Measurements from ENCODE around the gene CLDN9.

CLDN9 gene

GRCh38 chr16:2999929-3000328 lies 12.8 kb upstream of the CLDN9 start:
- no peaks in the 10 kb centered on the region for H3K36me3 ChIP-seq (ENCODE audit: control insufficient read depth in 2 of 2, insufficient read depth in 2 of 2, low read length in 2 of 2)
- H3K4me1 ChIP-seq (ENCODE audit: control insufficient read depth, insufficient read depth, low read length): peaks cover 7% of the 10 kb centered on the region
- H3K4me3 ChIP-seq (ENCODE audit: low read length in 2 of 2): no peak overlapping the region
- H3K27me3 ChIP-seq (ENCODE audit: control insufficient read depth in 1 of 2, insufficient read depth in 2 of 2, low read length in 2 of 2): peaks cover 2 to 7% of the 10 kb centered on the region in 2 donors
- H3K9me3 ChIP-seq (ENCODE audit: control insufficient read depth in 2 of 2, low read length in 2 of 2): no peaks in the 10 kb centered on the region
- no peak overlapping the region for H3K27ac ChIP-seq (ENCODE audit: low read length)
- no peak overlapping the region for H3K9ac ChIP-seq (ENCODE audit: low read length in 2 of 2)

- peaks cover 7% of the 10 kb centered on the region for H3K4me1 ChIP-seq (ENCODE audit: control insufficient read depth, insufficient read depth, low read length)
- no peaks in the 10 kb centered on the region for H3K36me3 ChIP-seq (ENCODE audit: control insufficient read depth in 2 of 2, insufficient read depth in 2 of 2, low read length in 2 of 2)
- no peak overlapping the region for H3K4me3 ChIP-seq (ENCODE audit: low read length in 2 of 2)
- no peak overlapping the region for H3K27ac ChIP-seq (ENCODE audit: low read length)
- no peak overlapping the region for H3K9ac ChIP-seq (ENCODE audit: low read length in 2 of 2)
- H3K27me3 ChIP-seq (ENCODE audit: control insufficient read depth in 1 of 2, insufficient read depth in 2 of 2, low read length in 2 of 2): peaks cover 4 to 8% of the 10 kb centered on the region in 2 donors
- H3K9me3 ChIP-seq (ENCODE audit: control insufficient read depth in 2 of 2, low read length in 2 of 2): no peaks in the 10 kb centered on the region
Measured at GRCh38 chr16:3000540-3000939, 12.2 kb upstream of the CLDN9 start.

- Histone ChIP-seq H3K9me3 (ENCODE audit: control insufficient read depth in 2 of 2, low read length in 2 of 2) (no peaks in the 10 kb centered on the region), H3K4me3 (ENCODE audit: low read length in 2 of 2) (no peak overlapping the region), H3K27me3 (ENCODE audit: control insufficient read depth in 1 of 2, insufficient read depth in 2 of 2, low read length in 2 of 2) (peaks cover 10 to 11% of the 10 kb centered on the region in 2 donors), H3K4me1 (ENCODE audit: control insufficient read depth, insufficient read depth, low read length) (peaks cover 7% of the 10 kb centered on the region), H3K36me3 (ENCODE audit: control insufficient read depth in 2 of 2, insufficient read depth in 2 of 2, low read length in 2 of 2) (no peaks in the 10 kb centered on the region), H3K27ac (ENCODE audit: low read length) (no peak overlapping the region), H3K9ac (ENCODE audit: low read length in 2 of 2) (no peak overlapping the region)
Measured at GRCh38 chr16:3001316-3001715, 11.4 kb upstream of the CLDN9 start.

- Histone ChIP-seq H3K4me3 (ENCODE audit: low read length in 2 of 2) (peak overlapping the region in 1 of 2 donors; percentile 44), H3K27ac (ENCODE audit: low read length) (no peak overlapping the region), H3K27me3 (ENCODE audit: control insufficient read depth in 1 of 2, insufficient read depth in 2 of 2, low read length in 2 of 2) (peaks cover 29 to 32% of the 10 kb centered on the region in 2 donors), H3K9me3 (ENCODE audit: control insufficient read depth in 2 of 2, low read length in 2 of 2) (no peaks in the 10 kb centered on the region), H3K4me1 (ENCODE audit: control insufficient read depth, insufficient read depth, low read length) (peaks cover 10% of the 10 kb centered on the region), H3K36me3 (ENCODE audit: control insufficient read depth in 2 of 2, insufficient read depth in 2 of 2, low read length in 2 of 2) (no peaks in the 10 kb centered on the region), H3K9ac (ENCODE audit: low read length in 2 of 2) (no peak overlapping the region)
Measured at GRCh38 chr16:3003582-3004270, 9.0 kb upstream of the CLDN9 start.

- Histone ChIP-seq H3K36me3 (ENCODE audit: control insufficient read depth in 2 of 2, insufficient read depth in 2 of 2, low read length in 2 of 2) (no peaks in the 10 kb centered on the region), H3K4me1 (ENCODE audit: control insufficient read depth, insufficient read depth, low read length) (peaks cover 10% of the 10 kb centered on the region), H3K9ac (ENCODE audit: low read length in 2 of 2) (no peak overlapping the region), H3K4me3 (ENCODE audit: low read length in 2 of 2) (no peak overlapping the region), H3K27ac (ENCODE audit: low read length) (no peak overlapping the region), H3K9me3 (ENCODE audit: control insufficient read depth in 2 of 2, low read length in 2 of 2) (no peaks in the 10 kb centered on the region), H3K27me3 (ENCODE audit: control insufficient read depth in 1 of 2, insufficient read depth in 2 of 2, low read length in 2 of 2) (peaks cover 34% of the 10 kb centered on the region in 2 donors)
Measured at GRCh38 chr16:3004319-3004718, 8.4 kb upstream of the CLDN9 start.

- Histone ChIP-seq H3K27ac (ENCODE audit: low read length) (no peak overlapping the region), H3K9me3 (ENCODE audit: control insufficient read depth in 2 of 2, low read length in 2 of 2) (no peaks in the 10 kb centered on the region), H3K27me3 (ENCODE audit: control insufficient read depth in 1 of 2, insufficient read depth in 2 of 2, low read length in 2 of 2) (peaks cover 36 to 39% of the 10 kb centered on the region in 2 donors), H3K4me1 (ENCODE audit: control insufficient read depth, insufficient read depth, low read length) (peaks cover 10% of the 10 kb centered on the region), H3K36me3 (ENCODE audit: control insufficient read depth in 2 of 2, insufficient read depth in 2 of 2, low read length in 2 of 2) (no peaks in the 10 kb centered on the region), H3K4me3 (ENCODE audit: low read length in 2 of 2) (peak overlapping the region in 1 of 2 donors; percentile 40), H3K9ac (ENCODE audit: low read length in 2 of 2) (no peak overlapping the region)
Measured at GRCh38 chr16:3004781-3005284, 7.9 kb upstream of the CLDN9 start.

GRCh38 chr16:3007059-3007956 lies 5.4 kb upstream of the CLDN9 start:
- Histone ChIP-seq H3K27me3 (ENCODE audit: control insufficient read depth in 1 of 2, insufficient read depth in 2 of 2, low read length in 2 of 2) (peaks cover 44 to 54% of the 10 kb centered on the region in 2 donors), H3K4me3 (ENCODE audit: low read length in 2 of 2) (no peak overlapping the region), H3K9ac (ENCODE audit: low read length in 2 of 2) (no peak overlapping the region), H3K27ac (ENCODE audit: low read length) (no peak overlapping the region), H3K36me3 (ENCODE audit: control insufficient read depth in 2 of 2, insufficient read depth in 2 of 2, low read length in 2 of 2) (no peaks in the 10 kb centered on the region), H3K9me3 (ENCODE audit: control insufficient read depth in 2 of 2, low read length in 2 of 2) (no peaks in the 10 kb centered on the region), H3K4me1 (ENCODE audit: control insufficient read depth, insufficient read depth, low read length) (peaks cover 10% of the 10 kb centered on the region)

GRCh38 chr16:3007957-3008689 lies 4.6 kb upstream of the CLDN9 start:
- Histone ChIP-seq H3K4me1 (ENCODE audit: control insufficient read depth, insufficient read depth, low read length) (peaks cover 10% of the 10 kb centered on the region), H3K36me3 (ENCODE audit: control insufficient read depth in 2 of 2, insufficient read depth in 2 of 2, low read length in 2 of 2) (no peaks in the 10 kb centered on the region), H3K9ac (ENCODE audit: low read length in 2 of 2) (no peak overlapping the region), H3K27me3 (ENCODE audit: control insufficient read depth in 1 of 2, insufficient read depth in 2 of 2, low read length in 2 of 2) (peaks cover 50 to 60% of the 10 kb centered on the region in 2 donors), H3K9me3 (ENCODE audit: control insufficient read depth in 2 of 2, low read length in 2 of 2) (no peaks in the 10 kb centered on the region), H3K27ac (ENCODE audit: low read length) (no peak overlapping the region), H3K4me3 (ENCODE audit: low read length in 2 of 2) (no peak overlapping the region)

- no peak overlapping the region for H3K27ac ChIP-seq (ENCODE audit: low read length)
- H3K36me3 ChIP-seq (ENCODE audit: control insufficient read depth in 2 of 2, insufficient read depth in 2 of 2, low read length in 2 of 2): no peaks in the 10 kb centered on the region
- H3K4me3 ChIP-seq (ENCODE audit: low read length in 2 of 2): no peak overlapping the region
- H3K4me1 ChIP-seq (ENCODE audit: control insufficient read depth, insufficient read depth, low read length): peaks cover 8% of the 10 kb centered on the region
- no peak overlapping the region for H3K9ac ChIP-seq (ENCODE audit: low read length in 2 of 2)
- H3K27me3 ChIP-seq (ENCODE audit: control insufficient read depth in 1 of 2, insufficient read depth in 2 of 2, low read length in 2 of 2): peaks cover 50 to 66% of the 10 kb centered on the region in 2 donors
- H3K9me3 ChIP-seq (ENCODE audit: control insufficient read depth in 2 of 2, low read length in 2 of 2): no peaks in the 10 kb centered on the region
Measured at GRCh38 chr16:3008690-3009037, 4.1 kb upstream of the CLDN9 start.

- Histone ChIP-seq H3K9ac (ENCODE audit: low read length in 2 of 2) (no peak overlapping the region), H3K27me3 (ENCODE audit: control insufficient read depth in 1 of 2, insufficient read depth in 2 of 2, low read length in 2 of 2) (peaks cover 54 to 72% of the 10 kb centered on the region in 2 donors), H3K4me1 (ENCODE audit: control insufficient read depth, insufficient read depth, low read length) (peaks cover 5% of the 10 kb centered on the region), H3K27ac (ENCODE audit: low read length) (no peak overlapping the region), H3K36me3 (ENCODE audit: control insufficient read depth in 2 of 2, insufficient read depth in 2 of 2, low read length in 2 of 2) (no peaks in the 10 kb centered on the region), H3K4me3 (ENCODE audit: low read length in 2 of 2) (no peak overlapping the region), H3K9me3 (ENCODE audit: control insufficient read depth in 2 of 2, low read length in 2 of 2) (no peaks in the 10 kb centered on the region)
Measured at GRCh38 chr16:3009568-3010390, 2.9 kb upstream of the CLDN9 start.
